Left lobe of liver (tissue), 2 donors: ENCODE measurements around the gene ENO4. TPM values are rescaled to one million over a fixed set of nuclear protein-coding genes. Genes with fewer than 3 reads are reported as not detected.
A peak's percentile ranks its signal among the peaks of the same experiment; 100 is the strongest.

Experiments used
- ATAC-seq: fragments of 200-7000 bp; cut with Tn5 transposase; one replicate; pipeline ENCODE4 v1.9.1; 2020; ENCODE audit warnings: mild to moderate bottlenecking, moderate library complexity
- DNase-seq: peaks from one replicate; pipeline ENCODE4 v3.0.0-alpha.2; 2020; ENCODE audit warnings: low spot score
- total RNA-seq: library from RNA; stranded (reverse); gene quantifications from one replicate; pipeline ENCODE4 v1.2.1, GENCODE V29; 2021
- donor health status: DM: no; HTN: no; CAD: no; lungs with moderate emphysema.
- donor health status: DM: no; HTN: yes; CAD: no.

Gene ENO4, protein sequence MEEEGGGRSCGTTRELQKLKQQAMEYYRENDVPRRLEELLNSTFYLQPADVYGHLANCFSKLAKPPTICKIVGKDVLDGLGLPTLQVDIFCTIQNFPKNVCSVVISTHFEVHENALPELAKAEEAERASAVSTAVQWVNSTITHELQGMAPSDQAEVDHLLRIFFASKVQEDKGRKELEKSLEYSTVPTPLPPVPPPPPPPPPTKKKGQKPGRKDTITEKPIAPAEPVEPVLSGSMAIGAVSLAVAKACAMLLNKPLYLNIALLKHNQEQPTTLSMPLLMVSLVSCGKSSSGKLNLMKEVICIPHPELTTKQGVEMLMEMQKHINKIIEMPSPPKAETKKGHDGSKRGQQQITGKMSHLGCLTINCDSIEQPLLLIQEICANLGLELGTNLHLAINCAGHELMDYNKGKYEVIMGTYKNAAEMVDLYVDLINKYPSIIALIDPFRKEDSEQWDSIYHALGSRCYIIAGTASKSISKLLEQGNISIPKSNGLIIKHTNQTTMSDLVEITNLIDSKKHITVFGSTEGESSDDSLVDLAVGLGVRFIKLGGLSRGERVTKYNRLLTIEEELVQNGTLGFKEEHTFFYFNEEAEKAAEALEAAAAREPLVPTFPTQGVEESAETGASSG
- not detected for total RNA-seq

GRCh38 chr10:116849248-116850057 is at the start of gene ENO4:
Gene ENO4 (plus strand): TSS chr10:116849499. CDS start chr10:116849567, 68 bp downstream.
- DNase-seq (peak; percentile 75), ATAC-seq (peak; percentile 89)

DNA sequence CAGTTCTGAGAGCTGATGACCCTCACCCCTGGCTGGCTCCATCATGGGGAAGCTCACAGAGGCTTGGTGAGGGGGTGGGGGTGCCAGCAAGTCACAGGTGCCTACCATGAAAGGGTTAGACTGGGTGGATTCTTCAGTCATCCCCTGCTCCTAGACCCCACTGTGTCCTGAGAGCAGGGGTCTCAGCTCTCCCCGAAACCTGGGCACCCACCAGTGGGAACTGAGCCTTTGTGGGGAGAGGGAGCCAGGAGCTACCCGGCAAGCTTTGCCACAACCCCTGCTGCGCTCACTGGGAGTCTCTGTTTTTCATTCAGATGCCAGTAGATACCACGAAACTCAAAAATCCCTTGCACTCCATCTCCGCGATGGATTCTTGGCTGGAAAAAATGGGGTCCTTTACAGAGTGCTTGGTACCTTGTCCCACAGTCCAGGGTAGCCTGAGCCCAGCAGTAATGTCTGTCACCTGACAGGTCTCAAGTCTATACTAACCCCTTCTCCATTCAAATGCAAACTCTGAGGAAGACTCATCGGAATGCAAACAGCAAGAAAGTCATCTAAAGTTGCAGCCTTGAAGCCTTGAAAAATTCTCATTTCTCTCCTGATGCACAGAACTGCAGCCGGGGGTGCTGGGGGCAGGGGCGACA is 48.9 kb upstream of the ENO4 start:
- ATAC-seq (no peak), DNase-seq (no peak)

GRCh38 chr10:116801658-116802057 is 47.6 kb upstream of the ENO4 start:
- ATAC-seq (no peak), DNase-seq (no peak)

GRCh38 chr10:116802474-116802873 is 46.8 kb upstream of the ENO4 start:
- DNase-seq (no peak), ATAC-seq (no peak)

GRCh38 chr10:116802876-116803275 is 46.4 kb upstream of the ENO4 start:
- no peak for DNase-seq
- no peak for ATAC-seq

GRCh38 chr10:116803451-116804249 is 45.6 kb upstream of the ENO4 start:
- ATAC-seq (no peak), DNase-seq (no peak)

DNA sequence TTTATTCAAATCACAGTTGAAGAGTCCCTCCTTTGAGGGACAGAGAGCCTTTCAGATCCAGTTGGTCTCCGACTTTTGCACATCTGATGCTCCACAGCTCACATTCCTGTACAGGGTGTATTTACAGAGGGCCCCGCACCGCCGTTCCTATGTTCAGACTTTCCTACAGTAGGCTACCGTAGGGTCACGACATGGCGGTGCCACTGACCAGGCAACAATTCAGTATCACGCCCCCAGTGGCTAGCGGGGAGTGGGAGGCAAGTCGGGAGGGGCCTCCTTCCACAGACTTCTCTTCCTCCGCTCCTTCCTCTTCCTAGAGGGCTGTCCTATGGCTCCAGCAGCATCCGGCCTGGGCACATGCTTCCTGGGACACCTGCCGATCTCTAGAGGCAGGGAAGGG is 40.6 kb upstream of the ENO4 start:
- no peak for DNase-seq
- no peak for ATAC-seq

- DNase-seq (no peak), ATAC-seq (peak; percentile 56)
Observed at GRCh38 chr10:116809483-116810119, 39.7 kb upstream of the ENO4 start.

GRCh38 chr10:116810120-116810500 is 39.2 kb upstream of the ENO4 start:
- DNase-seq: no peak
- ATAC-seq: no peak

- no peak for DNase-seq
- no peak for ATAC-seq
Observed at GRCh38 chr10:116810895-116811294, 38.4 kb upstream of the ENO4 start.

- DNase-seq: no peak
- no peak for ATAC-seq
Observed at GRCh38 chr10:116811691-116812090, 37.6 kb upstream of the ENO4 start.

GRCh38 chr10:116815641-116816415 is 33.5 kb upstream of the ENO4 start:
- DNase-seq (no peak), ATAC-seq (no peak)

GRCh38 chr10:116817178-116817577 is 32.1 kb upstream of the ENO4 start:
- DNase-seq (no peak), ATAC-seq (no peak)

- DNase-seq (no peak), ATAC-seq (no peak)
Observed at GRCh38 chr10:116817780-116818343, 31.4 kb upstream of the ENO4 start.

GRCh38 chr10:116819999-116820677 is 29.2 kb upstream of the ENO4 start:
- DNase-seq: no peak
- no peak for ATAC-seq

DNA sequence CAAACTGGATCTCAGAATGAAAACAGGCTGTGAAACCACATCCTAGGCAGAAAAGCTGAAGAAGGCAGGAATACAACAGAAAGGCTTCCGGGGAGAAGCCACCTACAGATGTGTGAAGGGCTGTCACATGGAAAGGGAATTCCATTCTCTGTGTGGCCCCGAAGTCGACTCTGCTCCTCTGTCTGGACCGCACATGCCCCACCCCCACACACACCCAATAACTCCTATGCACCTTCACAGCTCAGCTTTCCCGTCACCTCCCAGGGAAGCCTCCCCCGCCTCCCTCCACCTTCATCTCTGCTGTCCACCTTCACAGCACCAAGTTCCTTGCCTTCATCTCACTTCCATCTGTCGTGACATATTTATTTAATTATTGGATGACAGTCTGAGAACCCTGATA is 23.4 kb upstream of the ENO4 start:
- DNase-seq (no peak), ATAC-seq (no peak)

GRCh38 chr10:116826803-116827202 is 22.5 kb upstream of the ENO4 start:
- no peak for DNase-seq
- ATAC-seq: no peak

DNA sequence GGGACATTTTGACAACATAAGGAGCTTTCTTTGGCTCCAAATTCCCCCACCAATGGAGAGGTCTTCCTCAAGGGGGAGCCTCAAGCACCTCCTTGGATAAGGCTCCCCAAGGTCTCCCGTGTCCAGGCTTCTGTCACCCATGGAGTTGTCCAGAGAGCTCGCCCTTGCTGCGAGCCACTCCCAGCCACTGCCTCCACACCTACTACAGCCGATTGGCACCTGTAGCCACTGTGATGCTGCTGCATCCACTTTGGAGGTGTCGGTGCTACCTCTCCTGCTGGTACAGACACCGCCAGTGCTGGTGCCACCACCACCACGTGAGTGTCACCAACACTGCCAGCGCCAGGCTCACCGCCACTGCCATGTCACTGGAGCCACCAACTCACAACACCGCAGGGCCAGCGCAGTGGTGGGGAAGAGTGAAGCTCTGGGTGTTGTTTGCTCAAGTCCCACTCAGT is 22.1 kb upstream of the ENO4 start:
- DNase-seq: no peak
- ATAC-seq: peak; percentile 35
